Epithelial cell of esophagus (primary cell): ENCODE data around the gene INPP4A.

ENCODE experiments used
- DNase-seq: peaks from one replicate; pipeline ENCODE4 v3.0.0; 2010; ENCODE audit warnings: low read depth
- H3K4me3 ChIP-seq: 2 replicates; pipeline ENCODE4 v1.5.1; 2011; ENCODE audit warnings: mild to moderate bottlenecking, low read length, control low read depth
- TF ChIP-seq, protein P1 (sequence below): IDR thresholded peaks from 2 replicates; pipeline ENCODE4 v1.5.1; 2011; ENCODE audit warnings: low read depth, mild to moderate bottlenecking, low read length, control low read depth, inconsistent platforms; ENCODE audit not compliant: insufficient read depth; ENCODE audit errors: missing control alignments

The INPP4A gene

GRCh38 chr2:98446850-98447249, 2.2 kb downstream of the INPP4A start:
- TF ChIP-seq, protein P1, sequence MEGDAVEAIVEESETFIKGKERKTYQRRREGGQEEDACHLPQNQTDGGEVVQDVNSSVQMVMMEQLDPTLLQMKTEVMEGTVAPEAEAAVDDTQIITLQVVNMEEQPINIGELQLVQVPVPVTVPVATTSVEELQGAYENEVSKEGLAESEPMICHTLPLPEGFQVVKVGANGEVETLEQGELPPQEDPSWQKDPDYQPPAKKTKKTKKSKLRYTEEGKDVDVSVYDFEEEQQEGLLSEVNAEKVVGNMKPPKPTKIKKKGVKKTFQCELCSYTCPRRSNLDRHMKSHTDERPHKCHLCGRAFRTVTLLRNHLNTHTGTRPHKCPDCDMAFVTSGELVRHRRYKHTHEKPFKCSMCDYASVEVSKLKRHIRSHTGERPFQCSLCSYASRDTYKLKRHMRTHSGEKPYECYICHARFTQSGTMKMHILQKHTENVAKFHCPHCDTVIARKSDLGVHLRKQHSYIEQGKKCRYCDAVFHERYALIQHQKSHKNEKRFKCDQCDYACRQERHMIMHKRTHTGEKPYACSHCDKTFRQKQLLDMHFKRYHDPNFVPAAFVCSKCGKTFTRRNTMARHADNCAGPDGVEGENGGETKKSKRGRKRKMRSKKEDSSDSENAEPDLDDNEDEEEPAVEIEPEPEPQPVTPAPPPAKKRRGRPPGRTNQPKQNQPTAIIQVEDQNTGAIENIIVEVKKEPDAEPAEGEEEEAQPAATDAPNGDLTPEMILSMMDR, result no peak
- no peak for DNase-seq
- no peak overlapping the region for H3K4me3 ChIP-seq

GRCh38 chr2:98448441-98449145, 3.9 kb downstream of the INPP4A start:
- DNase-seq, result no peak
- H3K4me3 ChIP-seq, result no peak overlapping the region
- TF ChIP-seq, protein P1, result no peak

DNA sequence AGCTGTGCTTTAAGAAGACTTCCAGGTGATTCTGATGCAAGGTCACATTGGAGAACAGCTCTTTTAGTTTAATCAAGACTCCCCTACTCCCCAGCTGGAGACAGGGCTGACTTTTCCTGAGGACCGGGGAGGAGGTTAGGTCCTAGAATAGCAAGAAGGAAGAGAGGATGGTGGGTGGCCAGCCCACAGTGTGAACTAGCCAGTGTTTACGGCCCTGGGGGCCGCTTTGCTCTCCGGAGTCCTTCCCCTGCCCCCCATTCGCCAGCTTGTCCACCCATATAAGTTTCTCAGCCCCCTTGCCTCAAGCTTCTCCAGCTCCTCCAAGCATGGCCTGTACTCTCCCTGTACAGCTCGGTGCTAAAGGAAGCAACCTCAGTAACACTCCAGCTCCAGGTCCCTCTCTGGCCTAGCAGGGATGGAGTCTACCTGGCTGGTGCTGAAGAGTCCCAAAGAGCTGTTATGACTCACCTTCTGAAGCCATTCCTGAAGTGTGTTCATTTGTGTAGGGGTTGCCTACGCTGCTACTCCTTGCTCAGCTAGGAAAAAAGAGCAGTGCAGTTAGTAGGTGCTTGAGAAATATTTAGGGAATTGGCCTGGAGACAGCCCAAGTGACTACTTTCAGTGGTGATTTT, 7.9 kb downstream of the INPP4A start:
- no peak overlapping the region for H3K4me3 ChIP-seq
- TF ChIP-seq, protein P1, result no peak
- DNase-seq, result no peak

DNA sequence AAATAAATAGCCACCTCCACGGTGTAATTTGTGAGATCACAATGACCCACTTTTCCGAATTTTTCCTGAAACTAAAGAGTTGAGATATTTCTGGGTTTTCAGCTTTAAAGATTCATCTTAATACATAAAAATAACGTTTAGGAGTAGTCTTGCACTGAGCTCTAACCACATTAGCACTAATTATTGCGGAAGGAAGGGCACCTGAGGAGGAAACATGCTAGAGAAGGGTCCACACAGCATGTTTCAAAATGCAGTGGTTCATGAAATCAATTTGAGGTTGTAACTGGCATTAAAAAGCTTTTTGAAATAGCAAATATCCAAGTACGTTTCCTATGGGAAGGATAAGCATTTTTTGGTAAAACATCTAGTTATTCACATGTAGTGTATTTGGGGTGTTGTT, 8.4 kb downstream of the INPP4A start:
- DNase-seq, result no peak
- H3K4me3 ChIP-seq, result no peak overlapping the region
- TF ChIP-seq, protein P1, result no peak

GRCh38 chr2:98453531-98453930, 8.9 kb downstream of the INPP4A start:
- H3K4me3 ChIP-seq, result no peak overlapping the region
- TF ChIP-seq, protein P1, result no peak
- DNase-seq, result no peak

DNA sequence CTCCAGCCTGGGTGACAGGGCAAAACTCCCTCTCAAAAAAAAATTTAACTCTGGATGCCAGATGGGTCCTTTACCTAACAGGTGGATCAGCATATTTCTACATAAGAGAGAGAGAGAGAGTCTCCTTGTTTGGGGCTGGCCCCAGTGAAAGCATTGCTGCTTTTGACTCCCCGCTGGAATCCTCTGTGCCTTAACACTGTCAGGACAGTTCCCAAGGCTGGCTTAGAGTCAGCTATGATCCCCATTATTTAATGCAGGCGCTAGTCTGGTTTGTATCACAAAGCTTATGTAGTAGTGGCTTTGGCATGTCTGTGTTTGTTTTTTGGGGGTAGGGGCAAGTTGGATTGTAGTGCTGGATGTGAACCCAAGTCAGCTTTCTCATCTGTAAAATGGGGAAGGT, 9.4 kb downstream of the INPP4A start:
- TF ChIP-seq, protein P1, result no peak
- H3K4me3 ChIP-seq, result no peak overlapping the region
- no peak for DNase-seq
